Mesothelial cell of epicardium (in vitro differentiated cells): Measurements from ENCODE around the gene ERF. TPM values are rescaled to one million over a fixed set of nuclear protein-coding genes. Genes with fewer than 3 reads are reported as not detected.
A peak's percentile ranks its signal among the peaks of the same experiment; 100 is the strongest.

ENCODE experiments used
- DNase-seq, 2 experiments: peaks; one replicate each; pipeline ENCODE4 v3.0.0; 2021; ENCODE audit warnings: low spot score in 2 of 2; ENCODE audit not compliant: unreplicated experiment in 2 of 2
- H3K27ac Mint-ChIP-seq: 2 replicates; pipeline ENCODE4 v1.8.0; 2021; ENCODE audit warnings: mixed read lengths
- H3K27me3 Mint-ChIP-seq: 2 replicates; pipeline ENCODE4 v1.8.0; 2021; ENCODE audit warnings: low read depth, mixed read lengths
- H3K36me3 Mint-ChIP-seq: 2 replicates; pipeline ENCODE4 v1.8.0; 2021; ENCODE audit warnings: mixed read lengths
- H3K4me1 Mint-ChIP-seq: 2 replicates; pipeline ENCODE4 v1.8.0; 2021; ENCODE audit warnings: mixed read lengths
- H3K4me3 Mint-ChIP-seq: 2 replicates; pipeline ENCODE4 v1.8.0; 2021; ENCODE audit warnings: mild to moderate bottlenecking, moderate library complexity, mixed read lengths
- H3K9me3 Mint-ChIP-seq: 2 replicates; pipeline ENCODE4 v1.8.0; 2021; ENCODE audit warnings: mixed read lengths
- total RNA-seq: library from RNA; stranded (reverse); gene quantifications from 3 replicates; pipeline ENCODE4 v1.2.1, GENCODE V29; 2021
- TF ChIP-seq, protein P1 (sequence below): fragments of 200-600 bp; sonication (generic); IDR thresholded peaks from one replicate; pipeline ENCODE4 v1.5.0; 2021; ENCODE audit warnings: antibody characterized with exemption; ENCODE audit not compliant: unreplicated experiment

The ERF gene
- total RNA-seq, 1 donor from 2014 or later, result 92.1 TPM

DNA sequence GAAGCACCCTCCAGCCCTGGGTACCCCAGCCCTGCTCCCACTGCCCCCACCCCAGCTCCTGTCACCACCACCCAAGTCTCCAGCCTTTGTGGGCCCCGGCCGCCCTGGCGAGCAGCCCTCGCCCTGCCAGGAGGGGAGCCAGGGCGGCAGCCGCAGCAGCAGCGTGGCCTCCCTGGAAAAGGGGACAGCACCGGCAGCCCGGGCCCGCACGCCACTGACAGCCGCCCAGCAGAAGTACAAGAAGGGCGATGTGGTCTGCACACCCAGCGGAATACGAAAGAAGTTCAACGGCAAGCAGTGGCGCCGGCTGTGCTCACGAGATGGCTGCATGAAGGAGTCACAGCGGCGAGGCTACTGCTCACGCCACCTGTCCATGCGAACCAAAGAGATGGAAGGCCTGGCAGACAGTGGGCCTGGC, 18.1 kb upstream of the ERF start:
- H3K4me3 Mint-ChIP-seq, result no peak overlapping the region
- no peaks in the 10 kb centered on the region for H3K9me3 Mint-ChIP-seq
- DNase-seq, result no peak
- no peak overlapping the region for H3K27ac Mint-ChIP-seq
- TF ChIP-seq, protein P1, sequence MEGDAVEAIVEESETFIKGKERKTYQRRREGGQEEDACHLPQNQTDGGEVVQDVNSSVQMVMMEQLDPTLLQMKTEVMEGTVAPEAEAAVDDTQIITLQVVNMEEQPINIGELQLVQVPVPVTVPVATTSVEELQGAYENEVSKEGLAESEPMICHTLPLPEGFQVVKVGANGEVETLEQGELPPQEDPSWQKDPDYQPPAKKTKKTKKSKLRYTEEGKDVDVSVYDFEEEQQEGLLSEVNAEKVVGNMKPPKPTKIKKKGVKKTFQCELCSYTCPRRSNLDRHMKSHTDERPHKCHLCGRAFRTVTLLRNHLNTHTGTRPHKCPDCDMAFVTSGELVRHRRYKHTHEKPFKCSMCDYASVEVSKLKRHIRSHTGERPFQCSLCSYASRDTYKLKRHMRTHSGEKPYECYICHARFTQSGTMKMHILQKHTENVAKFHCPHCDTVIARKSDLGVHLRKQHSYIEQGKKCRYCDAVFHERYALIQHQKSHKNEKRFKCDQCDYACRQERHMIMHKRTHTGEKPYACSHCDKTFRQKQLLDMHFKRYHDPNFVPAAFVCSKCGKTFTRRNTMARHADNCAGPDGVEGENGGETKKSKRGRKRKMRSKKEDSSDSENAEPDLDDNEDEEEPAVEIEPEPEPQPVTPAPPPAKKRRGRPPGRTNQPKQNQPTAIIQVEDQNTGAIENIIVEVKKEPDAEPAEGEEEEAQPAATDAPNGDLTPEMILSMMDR, result no peak
- H3K36me3 Mint-ChIP-seq, result peaks cover 18% of the 10 kb centered on the region
- H3K27me3 Mint-ChIP-seq, result no peaks in the 10 kb centered on the region
- peaks cover 33% of the 10 kb centered on the region for H3K4me1 Mint-ChIP-seq

DNA sequence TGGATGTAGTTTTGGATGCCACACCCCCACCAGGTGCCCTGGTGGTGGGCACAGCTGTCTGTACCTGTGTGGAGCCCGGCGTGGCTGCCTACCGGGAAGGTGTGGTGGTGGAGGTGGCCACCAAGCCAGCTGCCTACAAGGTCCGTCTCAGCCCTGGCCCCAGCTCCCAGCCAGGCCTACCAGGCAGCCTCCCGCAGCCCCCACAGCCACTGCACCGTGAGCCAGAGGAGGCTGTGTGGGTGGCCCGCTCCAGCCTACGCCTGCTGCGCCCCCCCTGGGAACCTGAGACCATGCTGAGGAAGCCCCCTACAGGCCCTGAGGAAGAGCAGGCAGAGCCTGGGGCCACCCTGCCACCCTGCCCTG, 17.6 kb upstream of the ERF start:
- H3K27ac Mint-ChIP-seq, result no peak overlapping the region
- H3K4me1 Mint-ChIP-seq, result peaks cover 35% of the 10 kb centered on the region
- H3K4me3 Mint-ChIP-seq, result no peak overlapping the region

DNA sequence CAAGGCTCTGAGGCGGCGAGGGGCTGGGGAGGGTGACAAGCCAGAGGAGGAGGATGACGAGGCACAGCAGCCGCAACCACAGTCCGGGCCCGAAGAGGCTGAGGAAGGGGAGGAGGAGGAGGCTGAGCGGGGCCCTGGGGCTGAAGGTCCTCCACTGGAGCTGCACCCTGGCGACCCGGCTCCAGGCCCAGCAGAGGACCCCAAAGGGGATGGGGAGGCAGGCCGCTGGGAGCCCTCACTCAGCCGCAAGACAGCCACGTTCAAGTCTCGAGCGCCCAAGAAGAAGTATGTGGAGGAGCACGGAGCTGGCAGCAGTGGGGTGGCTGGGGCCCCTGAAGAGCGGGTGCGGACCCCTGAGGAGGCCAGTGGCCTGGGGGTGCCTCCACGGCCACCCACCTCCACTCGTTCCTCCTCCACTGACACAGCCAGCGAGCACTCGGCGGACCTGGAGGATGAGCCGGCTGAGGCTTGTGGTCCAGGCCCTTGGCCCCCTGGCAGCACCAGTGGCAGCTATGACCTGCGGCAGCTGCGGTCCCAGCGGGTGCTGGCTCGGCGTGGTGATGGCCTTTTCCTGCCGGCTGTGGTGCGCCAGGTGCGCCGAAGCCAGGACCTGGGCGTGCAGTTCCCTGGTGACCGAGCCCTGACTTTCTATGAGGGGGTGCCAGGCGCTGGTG, 17.1 kb upstream of the ERF start:
- Mint-ChIP-seq H3K27ac (no peak overlapping the region), H3K27me3 (no peaks in the 10 kb centered on the region), H3K9me3 (no peaks in the 10 kb centered on the region), H3K36me3 (peaks cover 18% of the 10 kb centered on the region), H3K4me1 (peaks cover 35% of the 10 kb centered on the region), H3K4me3 (no peak overlapping the region)
- DNase-seq, result peak in 1 of 2 experiments; percentile 20
- TF ChIP-seq, protein P1, result no peak

More for the DNA sequence above, 17.6 kb upstream of the ERF start:
- TF ChIP-seq, protein P1, result no peak
- Mint-ChIP-seq H3K9me3 (no peaks in the 10 kb centered on the region), H3K27me3 (no peaks in the 10 kb centered on the region), H3K36me3 (peaks cover 18% of the 10 kb centered on the region)
- no peak for DNase-seq

DNA sequence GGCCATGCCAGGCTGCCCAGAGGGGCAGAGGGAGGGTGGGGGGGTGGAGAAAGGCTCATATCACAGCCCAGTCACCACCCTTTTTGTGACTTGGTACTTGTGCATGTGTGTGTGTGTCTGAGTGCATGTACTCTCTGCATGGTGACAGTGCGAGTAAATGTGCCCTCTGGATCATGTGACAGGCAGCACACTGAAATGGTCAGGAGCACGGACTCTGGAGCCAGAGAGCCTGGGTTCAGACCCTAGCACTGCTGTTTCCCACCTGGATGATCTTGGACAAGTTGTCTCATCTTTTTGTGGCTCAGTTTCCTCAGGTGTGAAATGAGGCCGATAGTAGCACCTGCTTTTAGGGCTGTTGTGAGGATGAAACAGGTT, 16.1 kb upstream of the ERF start:
- TF ChIP-seq, protein P1, result no peak
- Mint-ChIP-seq H3K9me3 (no peaks in the 10 kb centered on the region), H3K4me3 (peak overlapping the region; percentile 33), H3K27me3 (no peaks in the 10 kb centered on the region), H3K4me1 (peaks cover 32% of the 10 kb centered on the region), H3K27ac (no peak overlapping the region), H3K36me3 (peaks cover 16% of the 10 kb centered on the region)
- DNase-seq, result no peak

DNA sequence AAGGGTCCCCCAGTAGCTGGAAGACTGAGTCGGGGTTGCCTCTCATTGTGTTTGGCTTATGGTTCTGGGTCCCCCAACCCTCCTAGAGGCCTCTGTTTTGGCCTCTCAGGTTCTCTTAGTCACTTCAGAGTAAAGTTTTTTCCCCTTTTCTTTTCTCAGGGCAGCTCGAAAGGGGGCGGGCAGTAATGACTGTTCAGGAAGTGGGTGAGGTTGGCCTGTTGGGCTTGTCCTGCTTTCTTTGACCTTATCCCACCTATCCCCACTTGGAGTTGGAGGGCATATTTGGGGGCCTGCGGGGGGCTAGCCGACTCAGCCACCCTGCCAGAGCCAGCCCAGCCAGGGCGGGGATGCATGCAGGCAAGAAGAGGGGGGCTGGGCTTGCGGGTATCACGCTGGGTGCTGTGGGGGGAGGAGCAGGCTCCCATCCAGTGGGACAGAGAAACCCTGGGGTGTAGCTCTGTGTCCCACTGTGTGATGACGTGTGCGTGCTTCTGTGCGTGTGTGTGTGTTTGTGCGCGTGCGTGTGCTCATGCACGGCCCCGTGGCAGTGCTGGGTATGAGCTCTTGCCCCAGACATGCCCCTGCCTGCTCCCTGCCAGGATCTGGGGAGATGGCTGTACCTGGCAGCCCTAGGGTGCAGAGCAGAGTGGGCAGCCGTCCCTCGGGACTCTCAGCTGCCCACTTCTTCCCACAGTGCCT, 15.6 kb upstream of the ERF start:
- Mint-ChIP-seq H3K9me3 (no peaks in the 10 kb centered on the region), H3K4me1 (peaks cover 30% of the 10 kb centered on the region), H3K36me3 (peaks cover 12% of the 10 kb centered on the region), H3K4me3 (peak overlapping the region; percentile 82), H3K27ac (peak overlapping the region; percentile 96), H3K27me3 (no peaks in the 10 kb centered on the region)
- TF ChIP-seq, protein P1, result no peak
- no peak for DNase-seq
